ENCODE data around the gene GPATCH8. TPM values are rescaled to one million over a fixed set of nuclear protein-coding genes. Genes with fewer than 3 reads are reported as not detected.
A peak's percentile ranks its signal among the peaks of the same experiment; 100 is the strongest.

The GPATCH8 gene
- total and polyA plus RNA-seq, 10 of the 15 experiments (the other 5 are each of a cell fraction or from before 2014, with no cell fraction given): 11.7 to 45.1 (median 21.3) TPM

GRCh38 chr17:44389723-44390202 is 113.4 kb downstream of the GPATCH8 start:
- no peaks in the 10 kb centered on the region for H4K20me1 ChIP-seq (ENCODE audit: control insufficient read depth, insufficient read depth)
- H3K4me3 ChIP-seq: no peak overlapping the region
- ChIA-PET POLR2A (interaction anchor here (0.5 to 0.6 kb wide), 2 partner anchors 157 to 434 kb away, joined by 3 to 5 read pairs; no protein-coding TSS in a partner anchor), SMC1A (ENCODE audit: uncharacterized antibody, unreplicated experiment) (no interaction called here), CTCF (no interaction called here), RAD21 (ENCODE audit: unreplicated experiment) (interaction anchor here (0.6 kb wide), 1 partner anchor 432 kb away, joined by 3 read pairs; no protein-coding TSS in a partner anchor)
- no peak for ATAC-seq
- intact Hi-C loops (cut with micrococcal nuclease; ENCODE audit: unreplicated experiment) (no loop called here), in situ Hi-C loops (cut with MboI) (no loop called here)
- no peaks in the 10 kb centered on the region for H3K9me3 ChIP-seq (replicated peaks; ENCODE audit: control insufficient read depth, insufficient read depth, low read length)
- DNase-seq (ENCODE audit: low read depth, low spot score): no peak
- H3K9ac ChIP-seq (ENCODE audit: control insufficient read depth, insufficient read depth, low read length): no peak overlapping the region
- 48% methylated on average over 6 of the region's 6 CpGs for WGBS (ENCODE audit: insufficient coverage, insufficient replicate concordance, low lambda C conversion rate, missing lambda C conversion rate)
- TF ChIP-seq YY1 (IDR thresholded peaks at IDR 0.05; ENCODE audit: low read depth, low read length) (0 out of 2 replicates have a peak, but pooled peaks have one; percentile 15), SPI1 (IDR thresholded peaks at IDR 0.05; ENCODE audit: borderline replicate concordance, insufficient read depth, low read depth, low read length) (peak; percentile 59), NBN (IDR thresholded peaks at IDR 0.05) (no peak)
- no peak for FAIRE-seq
- BruUV-seq (replicated peaks): no TSS peak
- peaks cover 3% of the 10 kb centered on the region; the same call in 1 of the 2 replicates for H3K4me1 ChIP-seq (ENCODE audit: control insufficient read depth, insufficient read depth, low read length)
- peak overlapping the region; percentile 63 for H2AFZ ChIP-seq (ENCODE audit: control insufficient read depth, low read depth, low read length)
- no peak overlapping the region for H3K27ac ChIP-seq (ENCODE audit: control insufficient read depth, insufficient read depth)
- H3K27me3 ChIP-seq (replicated peaks in 1 of 2; ENCODE audit: control insufficient read depth in 2 of 2, insufficient read depth in 2 of 2, low read length in 1 of 2): no peaks in the 10 kb centered on the region; a peak in 1 of 4 replicates
- H3K36me3 ChIP-seq (ENCODE audit: control insufficient read depth in 2 of 2, insufficient read depth in 2 of 2, low read length in 1 of 2): no peaks in the 10 kb centered on the region
- no peak overlapping the region for H3K4me2 ChIP-seq (ENCODE audit: control insufficient read depth, insufficient read depth)
- H3K79me2 ChIP-seq (ENCODE audit: control insufficient read depth, insufficient read depth, low read length): no peaks in the 10 kb centered on the region

- peaks cover 3% of the 10 kb centered on the region; the same call in 1 of the 2 replicates for H3K4me1 ChIP-seq (ENCODE audit: control insufficient read depth, insufficient read depth, low read length)
- no peak within 1 kb of the TSS for H3K9ac ChIP-seq (ENCODE audit: control insufficient read depth, insufficient read depth, low read length)
- intact Hi-C loops (cut with micrococcal nuclease; ENCODE audit: unreplicated experiment): no loop called here
- ATAC-seq (no peak), FAIRE-seq (no peak), DNase-seq (ENCODE audit: low read depth, low spot score) (no peak)
- no peaks in the 10 kb centered on the region for H3K9me3 ChIP-seq (replicated peaks; ENCODE audit: control insufficient read depth, insufficient read depth, low read length)
- no peaks in the 10 kb centered on the region for H3K79me2 ChIP-seq (ENCODE audit: control insufficient read depth, insufficient read depth, low read length)
- in situ Hi-C loops (cut with MboI): no loop called here
- H2AFZ ChIP-seq (ENCODE audit: control insufficient read depth, low read depth, low read length): peak within 1 kb of the TSS; percentile 63
- no peaks in the 10 kb centered on the region for H3K36me3 ChIP-seq (ENCODE audit: control insufficient read depth in 2 of 2, insufficient read depth in 2 of 2, low read length in 1 of 2)
- ChIA-PET RAD21 (ENCODE audit: unreplicated experiment) (no interaction called here), CTCF (no interaction called here), SMC1A (ENCODE audit: uncharacterized antibody, unreplicated experiment) (no interaction called here), POLR2A (interaction anchor here (0.6 kb wide), 1 partner anchor 157 kb away, joined by 3 read pairs; no protein-coding TSS in a partner anchor)
- 67% methylated on average over 1 of the region's 1 CpG for WGBS (ENCODE audit: insufficient coverage, insufficient replicate concordance, low lambda C conversion rate, missing lambda C conversion rate)
- H3K27ac ChIP-seq (ENCODE audit: control insufficient read depth, insufficient read depth): no peak within 1 kb of the TSS
- H3K4me3 ChIP-seq: no peak within 1 kb of the TSS
- no peak within 1 kb of the TSS for H3K4me2 ChIP-seq (ENCODE audit: control insufficient read depth, insufficient read depth)
- no TSS peak for BruUV-seq (replicated peaks)
- H3K27me3 ChIP-seq (replicated peaks in 1 of 2; ENCODE audit: control insufficient read depth in 2 of 2, insufficient read depth in 2 of 2, low read length in 1 of 2): no peaks in the 10 kb centered on the region; a peak in 1 of 4 replicates
- no peaks in the 10 kb centered on the region for H4K20me1 ChIP-seq (ENCODE audit: control insufficient read depth, insufficient read depth)
- no peak for TF ChIP-seq NR2C1 (IDR thresholded peaks at IDR 0.05)
- TF ChIP-seq CHD2 (IDR thresholded peaks at IDR 0.05; ENCODE audit: borderline replicate concordance, low read depth, low read length): no peak
- no peak for TF ChIP-seq ZBTB11 (CRISPR knock-in tag; IDR thresholded peaks at IDR 0.05)
- no peak for TF ChIP-seq ETV6 (conservative IDR thresholded peaks at IDR 0.05 in 1 of 2, IDR thresholded peaks at IDR 0.05 in 1 of 2; ENCODE audit: borderline replicate concordance in 1 of 2, low read depth in 1 of 2)
- TF ChIP-seq MTA3 (IDR thresholded peaks at IDR 0.05; ENCODE audit: borderline replicate concordance, low read length): no peak
- TF ChIP-seq CHD1 (IDR thresholded peaks at IDR 0.05; ENCODE audit: low read depth, low read length): no peak
- TF ChIP-seq HSF1 (IDR thresholded peaks at IDR 0.05; ENCODE audit: low read depth, low read length): no peak
- TF ChIP-seq, protein P1, sequence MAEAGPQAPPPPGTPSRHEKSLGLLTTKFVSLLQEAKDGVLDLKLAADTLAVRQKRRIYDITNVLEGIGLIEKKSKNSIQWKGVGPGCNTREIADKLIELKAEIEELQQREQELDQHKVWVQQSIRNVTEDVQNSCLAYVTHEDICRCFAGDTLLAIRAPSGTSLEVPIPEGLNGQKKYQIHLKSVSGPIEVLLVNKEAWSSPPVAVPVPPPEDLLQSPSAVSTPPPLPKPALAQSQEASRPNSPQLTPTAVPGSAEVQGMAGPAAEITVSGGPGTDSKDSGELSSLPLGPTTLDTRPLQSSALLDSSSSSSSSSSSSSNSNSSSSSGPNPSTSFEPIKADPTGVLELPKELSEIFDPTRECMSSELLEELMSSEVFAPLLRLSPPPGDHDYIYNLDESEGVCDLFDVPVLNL (IDR thresholded peaks at IDR 0.05; ENCODE audit: low read depth, low read length): no peak
- TF ChIP-seq ZNF217 (IDR thresholded peaks at IDR 0.05): no peak
Observed at GRCh38 chr17:44389281-44389680, 113.9 kb downstream of the GPATCH8 start, which contains the start of gene ITGA2B. Gene ITGA2B (minus strand): TSS chr17:44389649. CDS start chr17:44389473, 176 bp downstream.

Measured in GM12878 (cell line).